ENCODE measurements around the gene TSEN15.

- peak; percentile 31; the same call in 1 of the 2 replicates for TF ChIP-seq POLR2AphosphoS5 (IDR thresholded peaks at IDR 0.05; ENCODE audit: low read depth)
- TF ChIP-seq CTCF (conservative IDR thresholded peaks at IDR 0.05; ENCODE audit: low read depth in 2 of 2), result no peak
- TF ChIP-seq, protein P1, sequence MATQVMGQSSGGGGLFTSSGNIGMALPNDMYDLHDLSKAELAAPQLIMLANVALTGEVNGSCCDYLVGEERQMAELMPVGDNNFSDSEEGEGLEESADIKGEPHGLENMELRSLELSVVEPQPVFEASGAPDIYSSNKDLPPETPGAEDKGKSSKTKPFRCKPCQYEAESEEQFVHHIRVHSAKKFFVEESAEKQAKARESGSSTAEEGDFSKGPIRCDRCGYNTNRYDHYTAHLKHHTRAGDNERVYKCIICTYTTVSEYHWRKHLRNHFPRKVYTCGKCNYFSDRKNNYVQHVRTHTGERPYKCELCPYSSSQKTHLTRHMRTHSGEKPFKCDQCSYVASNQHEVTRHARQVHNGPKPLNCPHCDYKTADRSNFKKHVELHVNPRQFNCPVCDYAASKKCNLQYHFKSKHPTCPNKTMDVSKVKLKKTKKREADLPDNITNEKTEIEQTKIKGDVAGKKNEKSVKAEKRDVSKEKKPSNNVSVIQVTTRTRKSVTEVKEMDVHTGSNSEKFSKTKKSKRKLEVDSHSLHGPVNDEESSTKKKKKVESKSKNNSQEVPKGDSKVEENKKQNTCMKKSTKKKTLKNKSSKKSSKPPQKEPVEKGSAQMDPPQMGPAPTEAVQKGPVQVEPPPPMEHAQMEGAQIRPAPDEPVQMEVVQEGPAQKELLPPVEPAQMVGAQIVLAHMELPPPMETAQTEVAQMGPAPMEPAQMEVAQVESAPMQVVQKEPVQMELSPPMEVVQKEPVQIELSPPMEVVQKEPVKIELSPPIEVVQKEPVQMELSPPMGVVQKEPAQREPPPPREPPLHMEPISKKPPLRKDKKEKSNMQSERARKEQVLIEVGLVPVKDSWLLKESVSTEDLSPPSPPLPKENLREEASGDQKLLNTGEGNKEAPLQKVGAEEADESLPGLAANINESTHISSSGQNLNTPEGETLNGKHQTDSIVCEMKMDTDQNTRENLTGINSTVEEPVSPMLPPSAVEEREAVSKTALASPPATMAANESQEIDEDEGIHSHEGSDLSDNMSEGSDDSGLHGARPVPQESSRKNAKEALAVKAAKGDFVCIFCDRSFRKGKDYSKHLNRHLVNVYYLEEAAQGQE (IDR thresholded peaks at IDR 0.05; ENCODE audit: unreplicated experiment), result no peak
- no peak for TF ChIP-seq EZH2 (IDR thresholded peaks at IDR 0.05; ENCODE audit: low read depth, unreplicated experiment)
- no peak for TF ChIP-seq NANOG (IDR thresholded peaks at IDR 0.05; ENCODE audit: borderline replicate concordance)
- TF ChIP-seq, protein P2, sequence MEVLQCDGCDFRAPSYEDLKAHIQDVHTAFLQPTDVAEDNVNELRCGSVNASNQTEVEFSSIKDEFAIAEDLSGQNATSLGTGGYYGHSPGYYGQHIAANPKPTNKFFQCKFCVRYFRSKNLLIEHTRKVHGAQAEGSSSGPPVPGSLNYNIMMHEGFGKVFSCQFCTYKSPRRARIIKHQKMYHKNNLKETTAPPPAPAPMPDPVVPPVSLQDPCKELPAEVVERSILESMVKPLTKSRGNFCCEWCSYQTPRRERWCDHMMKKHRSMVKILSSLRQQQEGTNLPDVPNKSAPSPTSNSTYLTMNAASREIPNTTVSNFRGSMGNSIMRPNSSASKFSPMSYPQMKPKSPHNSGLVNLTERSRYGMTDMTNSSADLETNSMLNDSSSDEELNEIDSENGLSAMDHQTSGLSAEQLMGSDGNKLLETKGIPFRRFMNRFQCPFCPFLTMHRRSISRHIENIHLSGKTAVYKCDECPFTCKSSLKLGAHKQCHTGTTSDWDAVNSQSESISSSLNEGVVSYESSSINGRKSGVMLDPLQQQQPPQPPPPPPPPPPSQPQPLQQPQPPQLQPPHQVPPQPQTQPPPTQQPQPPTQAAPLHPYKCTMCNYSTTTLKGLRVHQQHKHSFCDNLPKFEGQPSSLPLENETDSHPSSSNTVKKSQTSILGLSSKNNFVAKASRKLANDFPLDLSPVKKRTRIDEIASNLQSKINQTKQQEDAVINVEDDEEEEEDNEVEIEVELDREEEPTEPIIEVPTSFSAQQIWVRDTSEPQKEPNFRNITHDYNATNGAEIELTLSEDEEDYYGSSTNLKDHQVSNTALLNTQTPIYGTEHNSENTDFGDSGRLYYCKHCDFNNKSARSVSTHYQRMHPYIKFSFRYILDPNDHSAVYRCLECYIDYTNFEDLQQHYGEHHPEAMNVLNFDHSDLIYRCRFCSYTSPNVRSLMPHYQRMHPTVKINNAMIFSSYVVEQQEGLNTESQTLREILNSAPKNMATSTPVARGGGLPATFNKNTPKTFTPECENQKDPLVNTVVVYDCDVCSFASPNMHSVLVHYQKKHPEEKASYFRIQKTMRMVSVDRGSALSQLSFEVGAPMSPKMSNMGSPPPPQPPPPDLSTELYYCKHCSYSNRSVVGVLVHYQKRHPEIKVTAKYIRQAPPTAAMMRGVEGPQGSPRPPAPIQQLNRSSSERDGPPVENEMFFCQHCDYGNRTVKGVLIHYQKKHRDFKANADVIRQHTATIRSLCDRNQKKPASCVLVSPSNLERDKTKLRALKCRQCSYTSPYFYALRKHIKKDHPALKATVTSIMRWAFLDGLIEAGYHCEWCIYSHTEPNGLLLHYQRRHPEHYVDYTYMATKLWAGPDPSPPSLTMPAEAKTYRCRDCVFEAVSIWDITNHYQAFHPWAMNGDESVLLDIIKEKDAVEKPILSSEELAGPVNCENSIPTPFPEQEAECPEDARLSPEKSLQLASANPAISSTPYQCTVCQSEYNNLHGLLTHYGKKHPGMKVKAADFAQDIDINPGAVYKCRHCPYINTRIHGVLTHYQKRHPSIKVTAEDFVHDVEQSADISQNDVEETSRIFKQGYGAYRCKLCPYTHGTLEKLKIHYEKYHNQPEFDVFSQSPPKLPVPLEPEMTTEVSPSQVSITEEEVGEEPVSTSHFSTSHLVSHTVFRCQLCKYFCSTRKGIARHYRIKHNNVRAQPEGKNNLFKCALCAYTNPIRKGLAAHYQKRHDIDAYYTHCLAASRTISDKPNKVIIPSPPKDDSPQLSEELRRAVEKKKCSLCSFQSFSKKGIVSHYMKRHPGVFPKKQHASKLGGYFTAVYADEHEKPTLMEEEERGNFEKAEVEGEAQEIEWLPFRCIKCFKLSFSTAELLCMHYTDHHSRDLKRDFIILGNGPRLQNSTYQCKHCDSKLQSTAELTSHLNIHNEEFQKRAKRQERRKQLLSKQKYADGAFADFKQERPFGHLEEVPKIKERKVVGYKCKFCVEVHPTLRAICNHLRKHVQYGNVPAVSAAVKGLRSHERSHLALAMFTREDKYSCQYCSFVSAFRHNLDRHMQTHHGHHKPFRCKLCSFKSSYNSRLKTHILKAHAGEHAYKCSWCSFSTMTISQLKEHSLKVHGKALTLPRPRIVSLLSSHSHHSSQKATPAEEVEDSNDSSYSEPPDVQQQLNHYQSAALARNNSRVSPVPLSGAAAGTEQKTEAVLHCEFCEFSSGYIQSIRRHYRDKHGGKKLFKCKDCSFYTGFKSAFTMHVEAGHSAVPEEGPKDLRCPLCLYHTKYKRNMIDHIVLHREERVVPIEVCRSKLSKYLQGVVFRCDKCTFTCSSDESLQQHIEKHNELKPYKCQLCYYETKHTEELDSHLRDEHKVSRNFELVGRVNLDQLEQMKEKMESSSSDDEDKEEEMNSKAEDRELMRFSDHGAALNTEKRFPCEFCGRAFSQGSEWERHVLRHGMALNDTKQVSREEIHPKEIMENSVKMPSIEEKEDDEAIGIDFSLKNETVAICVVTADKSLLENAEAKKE (CRISPR knock-in tag; IDR thresholded peaks at IDR 0.05), result no peak
- no peak for TF ChIP-seq STAT1 (IDR thresholded peaks at IDR 0.05; ENCODE audit: unreplicated experiment)
- TF ChIP-seq EZH2phosphoT487 (IDR thresholded peaks at IDR 0.05; ENCODE audit: unreplicated experiment), result no peak
- TF ChIP-seq ZNF114 (CRISPR knock-in tag; IDR thresholded peaks at IDR 0.05), result no peak
Measured at GRCh38 chr1:184036517-184036949, 15.0 kb upstream of the TSEN15 start.

Measured in GM23338 (cell line).